GM21529 (cell line): ENCODE measurements around the gene PCK1.

Experiments
- ATAC-seq: cut with Tn5 transposase; IDR thresholded peaks from one replicate; pipeline ENCODE4 v1.9.1; 2021; ENCODE audit not compliant: unreplicated experiment

The PCK1 gene

GRCh38 chr20:57587278-57587988 is 26.5 kb downstream of the PCK1 start:
- ATAC-seq, result no peak

- ATAC-seq, result no peak
These were observed 27.1 kb downstream of the PCK1 start for GRCh38 chr20:57587989-57588377.

- ATAC-seq, result no peak
These were observed 27.7 kb downstream of the PCK1 start for GRCh38 chr20:57588596-57588995.

- ATAC-seq, result no peak
These were observed 28.3 kb downstream of the PCK1 start for GRCh38 chr20:57589123-57589727.

- ATAC-seq, result no peak
These were observed 29.0 kb downstream of the PCK1 start for GRCh38 chr20:57589728-57590484.

- ATAC-seq, result no peak
These were observed 29.8 kb downstream of the PCK1 start for GRCh38 chr20:57590485-57591288.

GRCh38 chr20:57591289-57592229 is 30.6 kb downstream of the PCK1 start:
- ATAC-seq, result no peak

- ATAC-seq, result no peak
These were observed 31.6 kb downstream of the PCK1 start for GRCh38 chr20:57592263-57593092.

- no peak for ATAC-seq
These were observed 32.4 kb downstream of the PCK1 start for GRCh38 chr20:57593134-57593886.

- ATAC-seq, result no peak
These were observed 33.4 kb downstream of the PCK1 start for GRCh38 chr20:57594092-57594951.

- ATAC-seq, result no peak
These were observed 34.4 kb downstream of the PCK1 start for GRCh38 chr20:57595041-57596030.

- ATAC-seq, result no peak
These were observed 35.4 kb downstream of the PCK1 start for GRCh38 chr20:57596358-57596757.

- no peak for ATAC-seq
These were observed 36.4 kb downstream of the PCK1 start for GRCh38 chr20:57596998-57597939.

- ATAC-seq, result no peak
These were observed 37.1 kb downstream of the PCK1 start for GRCh38 chr20:57598060-57598459.

GRCh38 chr20:57598491-57598890 is 37.6 kb downstream of the PCK1 start:
- no peak for ATAC-seq
